ENCODE results near the gene SYTL2.
A peak's percentile ranks its signal among the peaks of the same experiment; 100 is the strongest.
"Not testable (repeated sequence)": the region's sequence is repeated elsewhere in the genome, so short reads cannot be mapped to it uniquely, and the experiment has no call there.

The SYTL2 gene

GRCh38 chr11:85680897-85681296, 130.0 kb downstream of the SYTL2 start:
- no peak for DNase-seq

- no peak for DNase-seq
Measured at GRCh38 chr11:85679576-85679975, 131.4 kb downstream of the SYTL2 start.

GRCh38 chr11:85673393-85673792, 137.5 kb downstream of the SYTL2 start:
- no peak for DNase-seq

- DNase-seq = no peak
Measured at GRCh38 chr11:85672105-85672902, 138.6 kb downstream of the SYTL2 start.

- not testable (repeated sequence) for DNase-seq
Measured at GRCh38 chr11:85670949-85671663, 139.8 kb downstream of the SYTL2 start.

- DNase-seq = no peak
Measured at GRCh38 chr11:85668157-85668556, 142.8 kb downstream of the SYTL2 start.

GRCh38 chr11:85666687-85667086, 144.3 kb downstream of the SYTL2 start:
- DNase-seq = no peak

GRCh38 chr11:85665733-85666132, 145.2 kb downstream of the SYTL2 start:
- DNase-seq = no peak

GRCh38 chr11:85664615-85665481, 146.1 kb downstream of the SYTL2 start, which contains the start of gene CREBZF:
Gene CREBZF (minus strand): TSS chr11:85665129. CDS start chr11:85664875, 254 bp downstream.
- DNase-seq = peak; percentile 90

GRCh38 chr11:85663753-85664614, 147.0 kb downstream of the SYTL2 start:
- DNase-seq = peak; percentile 90

GRCh38 chr11:85663080-85663752, 147.7 kb downstream of the SYTL2 start:
- DNase-seq = no peak

GRCh38 chr11:85661972-85662664, 148.8 kb downstream of the SYTL2 start:
- DNase-seq = no peak

GRCh38 chr11:85658180-85658579, 152.8 kb downstream of the SYTL2 start:
- DNase-seq = no peak

- no peak for DNase-seq
Measured at GRCh38 chr11:85656777-85657176, 154.2 kb downstream of the SYTL2 start.

GRCh38 chr11:85654343-85654742, 156.6 kb downstream of the SYTL2 start:
- not testable (repeated sequence) for DNase-seq

- DNase-seq = no peak
Measured at GRCh38 chr11:85652786-85653447, 158.0 kb downstream of the SYTL2 start.

GRCh38 chr11:85651118-85651517, 159.8 kb downstream of the SYTL2 start:
- DNase-seq = no peak

- peak; percentile 90 for DNase-seq
Measured at GRCh38 chr11:85647604-85648299, 163.2 kb downstream of the SYTL2 start, which contains the start of gene TMEM126A. Gene TMEM126A (plus strand): TSS chr11:85647967. CDS start chr11:85650256, 2,289 bp downstream.

- no peak for DNase-seq
Measured at GRCh38 chr11:85647078-85647477, 163.9 kb downstream of the SYTL2 start.
